Measurements from ENCODE around the gene TRMT1. TPM values are rescaled to one million over a fixed set of nuclear protein-coding genes. Genes with fewer than 3 reads are reported as not detected.

The TRMT1 gene
- total RNA-seq, 1 experiment from 2014 or later = 106 TPM

DNA sequence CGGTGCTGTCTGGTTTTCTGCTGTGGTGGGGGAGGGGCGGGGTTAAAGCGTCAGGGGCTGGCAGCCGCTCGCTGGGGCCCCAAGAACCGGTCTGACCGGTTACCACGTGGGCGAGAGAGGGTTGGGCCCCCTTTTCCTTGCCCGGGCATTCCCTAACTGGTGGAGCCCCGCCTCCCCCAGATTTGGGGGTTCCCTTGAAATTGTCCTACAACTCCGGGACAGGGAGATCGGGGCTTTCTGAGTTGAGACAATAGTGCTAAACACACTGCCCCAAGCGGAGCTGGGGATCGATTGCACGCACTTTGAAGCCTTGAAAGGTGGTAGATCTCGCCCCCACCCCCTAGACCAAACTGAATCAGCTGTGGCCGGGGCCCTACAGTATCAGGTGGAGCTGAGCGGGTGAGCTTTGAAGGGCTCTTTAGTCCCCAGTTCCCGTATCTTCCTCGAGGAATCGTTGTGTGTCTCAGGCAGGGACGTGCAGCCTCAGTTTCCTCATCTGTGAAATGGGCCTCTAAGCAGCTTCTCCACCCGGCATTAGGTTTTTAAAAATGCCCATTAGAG lies 38.5 kb upstream of the TRMT1 start (continued):
- TF ChIP-seq PRDM15 (CRISPR knock-in tag; IDR thresholded peaks at IDR 0.05) (no peak), CREM (CRISPR knock-in tag; IDR thresholded peaks at IDR 0.05) (0 out of 2 replicates have a peak, but pooled peaks have one; percentile 19), ERG (CRISPR knock-in tag; IDR thresholded peaks at IDR 0.05) (peak; percentile 79; the same call in 1 of the 2 replicates), HMGA2 (CRISPR knock-in tag; IDR thresholded peaks at IDR 0.05) (no peak; the same call in 1 of the 2 replicates), SP1 (CRISPR knock-in tag; conservative IDR thresholded peaks at IDR 0.05) (peak; percentile 48), GTF2I (CRISPR knock-in tag; conservative IDR thresholded peaks at IDR 0.05) (peak; percentile 99), FOXK1 (CRISPR knock-in tag; IDR thresholded peaks at IDR 0.05) (0 out of 2 replicates have a peak, but pooled peaks have one; percentile 20)
- TF ChIP-seq, protein P1, sequence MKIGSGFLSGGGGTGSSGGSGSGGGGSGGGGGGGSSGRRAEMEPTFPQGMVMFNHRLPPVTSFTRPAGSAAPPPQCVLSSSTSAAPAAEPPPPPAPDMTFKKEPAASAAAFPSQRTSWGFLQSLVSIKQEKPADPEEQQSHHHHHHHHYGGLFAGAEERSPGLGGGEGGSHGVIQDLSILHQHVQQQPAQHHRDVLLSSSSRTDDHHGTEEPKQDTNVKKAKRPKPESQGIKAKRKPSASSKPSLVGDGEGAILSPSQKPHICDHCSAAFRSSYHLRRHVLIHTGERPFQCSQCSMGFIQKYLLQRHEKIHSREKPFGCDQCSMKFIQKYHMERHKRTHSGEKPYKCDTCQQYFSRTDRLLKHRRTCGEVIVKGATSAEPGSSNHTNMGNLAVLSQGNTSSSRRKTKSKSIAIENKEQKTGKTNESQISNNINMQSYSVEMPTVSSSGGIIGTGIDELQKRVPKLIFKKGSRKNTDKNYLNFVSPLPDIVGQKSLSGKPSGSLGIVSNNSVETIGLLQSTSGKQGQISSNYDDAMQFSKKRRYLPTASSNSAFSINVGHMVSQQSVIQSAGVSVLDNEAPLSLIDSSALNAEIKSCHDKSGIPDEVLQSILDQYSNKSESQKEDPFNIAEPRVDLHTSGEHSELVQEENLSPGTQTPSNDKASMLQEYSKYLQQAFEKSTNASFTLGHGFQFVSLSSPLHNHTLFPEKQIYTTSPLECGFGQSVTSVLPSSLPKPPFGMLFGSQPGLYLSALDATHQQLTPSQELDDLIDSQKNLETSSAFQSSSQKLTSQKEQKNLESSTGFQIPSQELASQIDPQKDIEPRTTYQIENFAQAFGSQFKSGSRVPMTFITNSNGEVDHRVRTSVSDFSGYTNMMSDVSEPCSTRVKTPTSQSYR (CRISPR knock-in tag; IDR thresholded peaks at IDR 0.05) = peak; percentile 76
- TF ChIP-seq, protein P2, sequence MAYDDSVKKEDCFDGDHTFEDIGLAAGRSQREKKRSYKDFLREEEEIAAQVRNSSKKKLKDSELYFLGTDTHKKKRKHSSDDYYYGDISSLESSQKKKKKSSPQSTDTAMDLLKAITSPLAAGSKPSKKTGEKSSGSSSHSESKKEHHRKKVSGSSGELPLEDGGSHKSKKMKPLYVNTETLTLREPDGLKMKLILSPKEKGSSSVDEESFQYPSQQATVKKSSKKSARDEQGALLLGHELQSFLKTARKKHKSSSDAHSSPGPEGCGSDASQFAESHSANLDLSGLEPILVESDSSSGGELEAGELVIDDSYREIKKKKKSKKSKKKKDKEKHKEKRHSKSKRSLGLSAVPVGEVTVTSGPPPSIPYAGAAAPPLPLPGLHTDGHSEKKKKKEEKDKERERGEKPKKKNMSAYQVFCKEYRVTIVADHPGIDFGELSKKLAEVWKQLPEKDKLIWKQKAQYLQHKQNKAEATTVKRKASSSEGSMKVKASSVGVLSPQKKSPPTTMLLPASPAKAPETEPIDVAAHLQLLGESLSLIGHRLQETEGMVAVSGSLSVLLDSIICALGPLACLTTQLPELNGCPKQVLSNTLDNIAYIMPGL (CRISPR knock-in tag; IDR thresholded peaks at IDR 0.05) = no peak

DNA sequence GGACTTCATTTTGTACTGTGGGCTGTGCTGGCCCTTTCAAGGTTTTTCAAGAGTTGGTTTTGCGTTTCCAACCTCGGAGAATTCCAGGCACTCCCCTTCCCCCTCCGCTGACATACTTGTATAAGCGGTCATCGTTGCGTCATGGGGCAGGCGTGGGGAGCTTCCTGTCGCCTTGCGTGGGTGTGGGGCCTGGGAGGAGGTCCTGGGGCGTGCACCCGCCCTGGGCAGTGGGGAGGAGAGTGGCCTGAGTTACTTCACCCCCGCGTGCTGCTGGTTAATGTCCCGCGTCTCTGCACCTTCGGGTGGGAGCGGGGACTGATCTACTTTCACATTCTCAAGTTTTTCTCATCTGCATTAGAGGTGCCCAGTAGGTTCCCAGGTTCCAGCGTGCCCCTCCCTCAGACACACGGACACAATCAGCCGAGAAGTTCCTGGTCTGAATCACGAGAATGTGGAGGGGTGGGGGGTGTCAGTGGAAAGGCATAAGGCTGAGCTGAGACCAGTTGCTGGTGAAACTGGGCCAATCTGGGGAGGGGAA lies 37.8 kb upstream of the TRMT1 start:
- ChIA-PET CTCF (interaction anchor here (0.5 to 1.7 kb wide), 3 partner anchors 10 to 40 kb away, joined by 3 to 12 read pairs (median 3); no protein-coding TSS in a partner anchor), POLR2A (interaction anchor here (0.9 to 5.5 kb wide), 5 partner anchors 11 to 594 kb away, joined by 3 to 167 read pairs (median 4); a partner anchor contains a TSS)
- Mint-ChIP-seq H3K4me1 (peaks cover 24% of the 10 kb centered on the region), H3K27ac (peak overlapping the region; percentile 99), H3K36me3 (peaks cover 20% of the 10 kb centered on the region), H3K4me3 (peak overlapping the region; percentile 92), H3K27me3 (ENCODE audit: low read depth) (peaks cover 7% of the 10 kb centered on the region; the same call in 1 of the 2 replicates), H3K9me3 (no peaks in the 10 kb centered on the region)
- TF ChIP-seq ETV6 (CRISPR knock-in tag; IDR thresholded peaks at IDR 0.05) = no peak
- TF ChIP-seq SOX15 (CRISPR knock-in tag; IDR thresholded peaks at IDR 0.05) = no peak
- peak; percentile 94 for TF ChIP-seq GABPB1 (CRISPR knock-in tag; IDR thresholded peaks at IDR 0.05)
- TF ChIP-seq FOXK1 (CRISPR knock-in tag; IDR thresholded peaks at IDR 0.05) = no peak
- 0 out of 2 replicates have a peak, but pooled peaks have one; percentile 13 for TF ChIP-seq MAX (CRISPR knock-in tag; IDR thresholded peaks at IDR 0.05)
- TF ChIP-seq TEAD1 (CRISPR knock-in tag; IDR thresholded peaks at IDR 0.05) = peak; percentile 61; the same call in 1 of the 2 replicates
- no peak for TF ChIP-seq NR1H2 (CRISPR knock-in tag; IDR thresholded peaks at IDR 0.05)
- TF ChIP-seq GTF2I (CRISPR knock-in tag; conservative IDR thresholded peaks at IDR 0.05) = no peak
- 0 out of 2 replicates have a peak, but pooled peaks have one; percentile 29 for TF ChIP-seq ESRRA (CRISPR knock-in tag; IDR thresholded peaks at IDR 0.05; ENCODE audit: borderline replicate concordance)
- TF ChIP-seq, protein P3, sequence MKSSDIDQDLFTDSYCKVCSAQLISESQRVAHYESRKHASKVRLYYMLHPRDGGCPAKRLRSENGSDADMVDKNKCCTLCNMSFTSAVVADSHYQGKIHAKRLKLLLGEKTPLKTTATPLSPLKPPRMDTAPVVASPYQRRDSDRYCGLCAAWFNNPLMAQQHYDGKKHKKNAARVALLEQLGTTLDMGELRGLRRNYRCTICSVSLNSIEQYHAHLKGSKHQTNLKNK (CRISPR knock-in tag; IDR thresholded peaks at IDR 0.05) = 0 out of 2 replicates have a peak, but pooled peaks have one; percentile 6
- ATAC-seq (no peak), DNase-seq (ENCODE audit: low spot score) (no peak)

All from WTC11 (cell line).